Left ventricle myocardium inferior (tissue), 1 donor: ENCODE results near the gene TRMT61A. TPM values are rescaled to one million over a fixed set of nuclear protein-coding genes. Genes with fewer than 3 reads are reported as not detected.

Source experiments
- DNase-seq: peaks from one replicate; pipeline ENCODE4 v3.0.0-alpha.2; 2020
- H3K27ac ChIP-seq: fragments of 200-600 bp; replicated peaks from 2 replicates; pipeline ENCODE4 v1.8.0; 2021
- H3K27me3 ChIP-seq: fragments of 200-600 bp; 2 replicates; pipeline ENCODE4 v1.8.0; 2021; ENCODE audit warnings: low read depth
- H3K36me3 ChIP-seq: fragments of 200-600 bp; 2 replicates; pipeline ENCODE4 v1.8.0; 2021
- H3K4me1 ChIP-seq: fragments of 200-600 bp; 2 replicates; pipeline ENCODE4 v1.8.0; 2021
- H3K4me3 ChIP-seq: fragments of 200-600 bp; 2 replicates; pipeline ENCODE4 v1.8.0; 2021; ENCODE audit warnings: mild to moderate bottlenecking, moderate library complexity
- H3K9me3 ChIP-seq: fragments of 200-600 bp; replicated peaks from 2 replicates; pipeline ENCODE4 v1.8.0; 2021
- CTCF ChIP-seq: fragments of 200-600 bp; IDR thresholded peaks from 2 replicates; pipeline ENCODE4 v1.8.0; 2021; ENCODE audit warnings: antibody characterized with exemption, mild to moderate bottlenecking, borderline replicate concordance
- intact Hi-C: fragments of 100-400 bp; cut with micrococcal nuclease; formaldehyde crosslinking; loops from one replicate; pipeline ENCODE4 v1.11.0; 2022
- long read RNA-seq: library from polyadenylated mRNA; unstranded; transcript quantifications from one replicate; pipeline ENCODE4 v2.0.0, GENCODE V29; 2021
- total RNA-seq: library from RNA; stranded (reverse); fragmentation: NEBNext Ultra II Directional; extraction: Animal tissue kit (Norgen Biotek cat#: 25700); gene quantifications from one replicate; pipeline ENCODE4 v1.2.1, GENCODE V29; 2021
- donor health status: DM: no; HTN: yes; CAD: no; lungs with severe emphysema.

The TRMT61A gene
- 5.9 TPM for total RNA-seq
- long read RNA-seq, transcript TRMT61A-202 (4 exons, 3,229 nt): major isoform, 26 of 35 reads
- long read RNA-seq, partial matches to known transcripts: 6 of 35 reads
- long read RNA-seq, other reads (novel, unspliced or antisense): 0 of 35 reads

GRCh38 chr14:103528587-103529382 is at the start of gene TRMT61A:
Gene TRMT61A, plus strand, starts transcription at chr14:103529196. Its CDS starts 783 bp downstream, at chr14:103529979.
- peak; percentile 91 for DNase-seq
- Histone ChIP-seq H3K4me1 (peaks cover 72% of the 10 kb centered on the region), H3K36me3 (peaks cover 13% of the 10 kb centered on the region), H3K9me3 (no peaks in the 10 kb centered on the region), H3K27ac (peak within 1 kb of the TSS; percentile 96), H3K27me3 (no peaks in the 10 kb centered on the region), H3K4me3 (peak within 1 kb of the TSS; percentile 89)
- TF ChIP-seq CTCF: no peak
- intact Hi-C loops: no loop called here

- Histone ChIP-seq H3K27ac (no peak overlapping the region), H3K36me3 (peaks cover 92% of the 10 kb centered on the region), H3K9me3 (no peaks in the 10 kb centered on the region), H3K4me1 (peaks cover 12% of the 10 kb centered on the region), H3K4me3 (no peak overlapping the region), H3K27me3 (no peaks in the 10 kb centered on the region)
- DNase-seq: no peak
- intact Hi-C loops: no loop called here
- TF ChIP-seq CTCF: no peak
Measured at GRCh38 chr14:103480595-103480994, 48.4 kb upstream of the TRMT61A start.

GRCh38 chr14:103483600-103483999 is 45.4 kb upstream of the TRMT61A start:
- Histone ChIP-seq H3K4me3 (no peak overlapping the region), H3K27me3 (no peaks in the 10 kb centered on the region), H3K4me1 (peaks cover 19% of the 10 kb centered on the region), H3K36me3 (peaks cover 83% of the 10 kb centered on the region), H3K27ac (no peak overlapping the region), H3K9me3 (no peaks in the 10 kb centered on the region)
- TF ChIP-seq CTCF: no peak
- DNase-seq: no peak
- intact Hi-C loops: no loop called here

- peaks cover 82% of the 10 kb centered on the region for H3K36me3 ChIP-seq
- intact Hi-C loops: no loop called here
- H3K4me1 ChIP-seq: peaks cover 27% of the 10 kb centered on the region
- no peaks in the 10 kb centered on the region for H3K27me3 ChIP-seq
- H3K4me3 ChIP-seq: no peak overlapping the region
- no peak for DNase-seq
- TF ChIP-seq CTCF: no peak
- H3K9me3 ChIP-seq: no peaks in the 10 kb centered on the region
- peak overlapping the region; percentile 47 for H3K27ac ChIP-seq
Measured at GRCh38 chr14:103485504-103485903, 43.5 kb upstream of the TRMT61A start.

GRCh38 chr14:103488071-103488470 is 40.9 kb upstream of the TRMT61A start:
- H3K4me3 ChIP-seq: no peak overlapping the region
- no peak overlapping the region for H3K27ac ChIP-seq
- peaks cover 27% of the 10 kb centered on the region for H3K4me1 ChIP-seq
- H3K9me3 ChIP-seq: no peaks in the 10 kb centered on the region
- intact Hi-C loops: no loop called here
- no peaks in the 10 kb centered on the region for H3K27me3 ChIP-seq
- DNase-seq: no peak
- no peak for TF ChIP-seq CTCF
- H3K36me3 ChIP-seq: peaks cover 84% of the 10 kb centered on the region
